Ramos (cell line): ENCODE data around the gene ADAMTS20.

Experiments
- in situ Hi-C: fragments of 300-500 bp; cut with MboI; formaldehyde crosslinking; loops from one replicate; pipeline ENCODE4 v1.14.3; 2022; ENCODE audit warnings: low sequenced_read_pairs; ENCODE audit not compliant: unreplicated experiment

ADAMTS20 gene

DNA sequence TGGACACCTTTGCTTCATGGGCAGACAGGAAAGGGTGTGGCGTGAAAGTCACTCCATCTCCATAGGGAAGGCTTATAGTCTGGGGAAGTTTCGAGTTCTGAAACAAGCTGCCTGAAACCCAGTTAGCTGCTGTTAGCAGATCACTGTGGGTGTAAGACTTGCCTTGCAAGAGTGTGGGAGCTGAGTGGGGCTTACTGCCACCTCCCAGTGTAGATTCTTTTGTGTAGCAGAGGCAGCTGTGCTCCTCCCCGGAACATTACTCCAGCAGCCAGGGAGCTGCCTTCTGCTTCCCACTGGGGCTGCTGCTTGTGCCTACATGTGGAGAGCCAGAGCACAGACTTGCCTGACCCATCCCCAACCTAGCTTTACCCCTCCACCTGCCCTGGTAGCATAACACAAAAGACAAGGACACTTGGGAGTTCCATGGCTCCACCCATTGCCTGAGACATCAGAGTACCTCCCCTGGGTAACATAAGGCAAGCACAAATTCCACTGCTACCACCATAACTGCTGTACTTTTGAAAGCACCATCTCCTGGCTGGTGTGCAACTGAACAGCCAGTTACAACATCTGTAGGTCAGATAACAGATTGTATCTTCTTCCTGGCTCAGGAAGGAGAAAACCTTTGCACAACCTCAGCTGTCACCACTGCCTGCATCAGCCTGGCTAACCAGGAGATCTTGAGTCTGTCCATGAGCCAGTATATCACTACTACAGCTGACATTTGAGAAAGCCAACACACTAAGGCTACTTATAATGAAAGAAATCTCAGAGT lies 69.5 kb downstream of the ADAMTS20 start:
- in situ Hi-C loops, result no loop called here

DNA sequence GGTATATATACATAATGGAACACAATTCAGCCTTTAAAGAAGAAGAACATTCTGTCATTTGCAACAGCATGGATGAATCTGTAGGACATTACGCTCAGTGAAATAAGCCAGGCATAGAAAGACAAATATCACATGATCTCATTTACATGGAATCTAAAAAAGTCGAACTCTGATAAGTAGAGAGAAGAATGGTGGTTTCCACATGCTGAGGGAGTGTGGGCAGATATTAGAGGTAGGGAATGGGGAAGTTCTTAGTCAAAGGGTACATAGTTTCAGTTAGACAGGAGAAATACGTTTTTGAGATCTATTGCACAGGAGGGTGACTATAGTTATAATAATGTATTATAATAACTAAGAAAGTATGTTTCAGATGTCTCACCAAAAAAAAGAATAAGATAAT lies 71.4 kb downstream of the ADAMTS20 start:
- in situ Hi-C loops, result no loop called here

DNA sequence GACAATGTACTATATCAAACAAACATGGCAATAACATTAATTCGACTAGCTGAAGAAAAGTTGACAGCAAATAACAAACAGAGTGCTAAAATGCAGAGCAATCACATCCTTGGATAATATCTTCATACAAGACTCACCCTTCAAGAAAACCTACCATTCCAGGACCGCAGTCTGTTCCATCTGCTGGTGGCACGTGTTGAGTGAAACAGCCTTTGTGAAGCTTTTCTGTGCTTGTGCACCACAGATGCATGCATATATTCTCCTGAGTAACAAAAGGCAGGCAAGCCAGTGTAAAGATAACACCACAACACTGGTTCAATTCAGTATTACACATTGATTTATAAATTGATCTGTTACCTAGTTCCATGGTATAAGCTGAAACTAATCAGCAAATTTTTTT lies 89.3 kb downstream of the ADAMTS20 start:
- in situ Hi-C loops, result no loop called here

DNA sequence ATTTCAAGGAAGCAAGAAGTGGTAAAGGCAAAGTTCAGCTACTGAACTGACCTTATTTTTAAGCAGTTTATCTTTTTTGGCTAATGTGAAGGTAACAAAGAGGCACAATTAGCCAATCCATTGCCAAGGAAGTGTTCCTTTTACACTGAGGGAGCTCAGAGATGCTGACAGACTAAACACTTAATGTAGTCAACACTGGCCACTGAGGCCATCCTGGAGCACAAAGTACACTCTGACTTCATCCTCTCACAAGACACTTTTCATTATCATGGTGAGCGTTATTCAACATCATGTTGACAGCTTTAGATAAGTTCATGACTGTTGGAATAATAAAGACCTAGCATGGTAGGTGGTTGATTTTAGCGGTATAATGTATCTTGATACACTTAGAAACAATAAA lies 89.9 kb downstream of the ADAMTS20 start:
- in situ Hi-C loops, result no loop called here

DNA sequence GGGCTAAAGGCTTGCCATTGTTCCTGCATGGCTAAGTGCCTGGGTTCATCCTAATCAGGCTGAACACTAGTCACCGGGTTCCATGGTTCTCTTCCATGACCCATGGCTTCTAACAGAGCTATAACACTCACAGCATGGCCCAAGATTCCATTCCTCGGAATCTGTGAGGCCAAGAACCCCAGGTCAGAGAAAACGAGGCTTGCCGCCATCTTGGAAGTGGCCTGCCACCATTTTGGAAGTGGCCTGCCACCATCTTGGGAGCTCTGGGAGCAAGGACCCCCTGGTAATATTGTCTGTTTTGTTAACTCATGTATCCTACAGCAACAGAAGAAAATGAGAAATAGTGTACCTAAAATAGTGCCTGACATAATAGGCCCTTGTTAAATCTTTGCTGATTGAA lies 92.7 kb downstream of the ADAMTS20 start:
- in situ Hi-C loops, result no loop called here

DNA sequence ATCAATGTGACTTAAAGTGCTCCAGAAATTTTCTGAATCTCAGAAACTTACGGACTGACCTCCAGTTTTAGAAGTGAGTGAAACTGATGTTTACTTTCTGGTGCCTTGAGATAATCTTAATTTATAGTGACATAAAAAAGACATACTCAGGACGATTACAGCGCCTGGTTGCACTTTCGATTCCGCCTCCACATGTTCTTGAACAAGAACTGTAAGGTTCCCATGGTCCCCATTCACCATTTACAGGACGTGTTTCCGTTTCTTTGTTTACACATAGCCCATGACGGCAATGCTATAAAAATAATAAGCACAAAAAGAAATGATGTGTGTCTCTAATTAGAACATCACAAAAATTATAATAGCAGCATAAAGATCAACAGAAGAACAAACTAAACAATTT lies 98.2 kb downstream of the ADAMTS20 start:
- in situ Hi-C loops, result no loop called here

DNA sequence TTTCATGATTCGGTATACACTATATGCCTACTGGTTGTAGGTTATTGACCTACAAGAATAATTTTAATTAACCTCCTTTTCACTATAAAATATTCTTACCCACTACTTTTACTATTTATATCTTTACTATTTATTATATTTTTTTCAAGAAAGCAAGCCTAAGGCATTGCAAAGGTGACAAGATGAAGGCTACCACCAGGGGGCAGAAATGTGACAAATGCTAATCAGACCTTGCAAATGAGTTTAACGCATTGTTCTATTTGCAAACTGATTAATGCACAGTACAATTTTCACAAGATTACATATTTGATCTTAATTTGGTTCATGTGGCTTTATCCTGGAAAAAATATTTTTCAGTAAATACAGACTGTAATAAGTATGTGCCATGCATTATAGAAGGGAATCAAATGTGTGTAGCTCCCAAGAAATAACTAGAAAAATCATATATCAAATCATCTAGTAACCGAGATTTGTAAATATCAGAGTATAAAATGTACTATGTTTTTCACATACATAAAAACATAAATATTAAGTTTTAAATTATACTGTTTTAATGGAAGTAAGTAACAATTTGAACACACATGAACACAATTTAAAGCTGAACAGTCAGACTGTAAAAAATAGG lies 107.0 kb downstream of the ADAMTS20 start:
- in situ Hi-C loops, result no loop called here

DNA sequence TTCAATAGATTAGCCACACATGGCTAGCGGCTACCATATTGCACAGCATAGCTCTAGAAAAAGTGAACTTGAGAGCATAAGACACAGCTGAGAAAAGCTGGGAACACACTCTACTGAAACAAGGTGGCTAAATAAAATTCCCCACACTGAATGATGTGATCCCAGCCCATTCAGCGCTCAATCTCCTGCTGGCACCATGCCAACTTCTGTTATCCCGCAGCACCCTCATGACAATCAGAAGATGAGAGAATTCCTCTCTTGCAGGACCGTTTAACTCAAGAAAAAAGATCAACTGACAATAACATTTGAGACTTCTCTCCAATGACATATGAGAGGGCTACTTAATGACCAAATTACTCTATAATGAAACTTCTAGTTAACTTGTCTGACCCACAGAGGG lies 115.4 kb downstream of the ADAMTS20 start:
- in situ Hi-C loops, result no loop called here

DNA sequence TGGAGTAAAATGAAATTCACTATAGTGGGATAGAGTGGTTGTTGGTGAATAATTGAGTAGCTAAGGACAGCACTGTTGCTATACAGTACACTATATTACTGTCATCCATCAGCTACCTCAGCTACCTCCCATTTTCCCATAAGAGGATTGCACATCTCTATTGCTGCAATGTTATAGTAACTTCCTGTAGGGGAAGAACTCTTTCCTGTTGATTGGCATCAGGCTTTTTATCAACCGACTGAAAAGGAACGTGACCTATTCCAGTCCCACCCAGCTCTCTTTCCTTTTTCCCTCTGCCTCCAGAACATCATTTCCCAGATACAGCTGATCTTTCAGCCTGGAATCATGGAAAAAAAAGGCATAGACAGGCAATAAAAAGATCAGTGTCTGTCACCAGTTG lies 117.4 kb downstream of the ADAMTS20 start:
- in situ Hi-C loops, result no loop called here

DNA sequence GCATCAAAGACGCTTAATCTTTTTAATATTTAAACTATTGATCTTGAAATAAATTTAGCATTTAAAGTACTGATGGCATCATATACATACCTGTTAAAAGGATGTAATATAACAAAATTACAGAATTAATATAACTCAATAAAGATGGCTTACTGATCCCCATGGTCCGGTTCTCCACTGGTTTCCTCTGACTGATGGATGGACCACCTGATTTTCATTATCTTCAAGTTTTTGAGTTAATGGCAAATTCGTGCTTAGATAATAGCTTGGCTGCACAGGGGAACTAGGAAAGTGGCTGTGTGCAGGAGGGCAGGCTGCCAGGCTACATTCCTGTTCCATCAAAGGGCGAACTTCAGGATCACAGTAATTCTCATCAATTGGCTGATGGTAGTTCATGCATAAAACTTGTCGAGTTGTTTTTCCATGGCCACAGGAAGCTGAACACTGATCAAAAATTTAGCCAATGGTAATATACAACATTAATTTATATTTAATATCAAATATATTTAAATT lies 123.9 kb downstream of the ADAMTS20 start:
- in situ Hi-C loops, result no loop called here

DNA sequence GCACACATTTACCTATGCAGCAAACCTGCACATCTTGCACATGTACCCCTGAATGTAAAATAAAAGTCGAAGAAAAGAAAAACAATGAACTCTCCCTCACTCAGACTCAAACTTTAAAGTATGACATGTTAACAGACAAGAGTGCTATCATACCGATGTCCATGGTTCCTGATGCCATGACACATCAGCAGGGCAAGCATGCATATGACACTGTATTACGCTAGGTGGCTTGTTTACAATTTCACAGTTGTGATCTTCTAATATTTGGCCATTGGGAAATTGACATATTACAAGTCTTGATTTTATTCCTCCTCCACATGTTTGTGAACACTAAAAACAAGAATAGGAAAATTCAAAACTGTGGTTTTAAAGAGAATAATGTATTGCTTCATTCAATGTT lies 126.6 kb downstream of the ADAMTS20 start:
- in situ Hi-C loops, result no loop called here

DNA sequence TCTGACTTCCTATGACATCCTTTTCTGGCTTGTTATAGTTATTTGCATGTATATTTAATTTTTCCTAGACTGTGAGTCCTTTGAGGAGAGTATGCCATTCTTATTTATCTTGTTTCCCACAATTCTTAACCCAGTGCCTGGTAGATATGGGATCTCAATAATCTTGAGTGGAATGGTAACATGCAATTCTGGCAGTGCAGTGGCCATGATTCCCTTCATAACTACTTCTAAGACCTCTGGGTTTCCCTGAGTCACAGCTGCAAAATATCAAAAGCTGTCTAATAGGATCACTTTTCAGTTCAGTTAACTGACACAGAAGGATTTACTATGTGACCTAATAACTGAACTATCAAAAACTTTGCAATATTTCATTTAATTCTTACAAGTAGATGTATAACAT lies 135.0 kb downstream of the ADAMTS20 start:
- in situ Hi-C loops, result no loop called here

DNA sequence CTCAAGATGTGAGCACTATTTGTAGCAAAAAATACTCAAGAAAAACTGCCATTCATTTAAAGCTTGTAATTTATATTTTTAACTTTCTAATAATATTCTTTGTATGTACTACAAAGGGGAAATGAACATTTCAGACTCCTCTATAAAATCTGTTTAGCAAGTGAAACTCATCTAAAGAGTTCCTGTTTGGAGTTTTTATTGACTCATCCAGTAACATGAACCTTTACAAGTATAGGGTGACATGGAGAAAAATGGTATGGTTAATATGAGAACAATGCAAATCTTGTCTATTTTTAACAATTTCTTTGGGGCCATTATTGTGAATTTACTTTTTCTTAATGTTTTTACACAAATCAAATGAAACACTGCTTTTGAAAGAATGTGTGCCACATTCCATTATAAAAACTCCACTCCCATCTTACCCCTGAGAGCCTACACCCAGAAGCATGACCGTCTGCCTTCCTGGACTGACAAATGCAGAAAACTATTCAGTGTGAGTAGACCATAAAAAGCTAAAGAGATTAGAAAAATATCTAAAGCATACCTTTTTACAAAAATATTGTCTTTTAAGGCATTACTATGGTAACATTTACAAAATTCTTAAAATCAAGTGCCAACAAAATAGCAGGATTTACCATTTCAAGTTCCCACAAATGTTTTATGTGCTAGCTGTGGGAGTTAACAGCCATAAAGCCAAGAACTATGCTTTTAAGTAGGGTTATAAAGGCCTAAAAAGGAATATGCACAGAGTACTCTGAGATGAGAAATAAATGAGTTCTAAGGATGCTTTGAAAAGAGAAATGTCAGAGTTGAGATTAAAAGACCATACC lies 144.0 kb downstream of the ADAMTS20 start:
- in situ Hi-C loops, result no loop called here

DNA sequence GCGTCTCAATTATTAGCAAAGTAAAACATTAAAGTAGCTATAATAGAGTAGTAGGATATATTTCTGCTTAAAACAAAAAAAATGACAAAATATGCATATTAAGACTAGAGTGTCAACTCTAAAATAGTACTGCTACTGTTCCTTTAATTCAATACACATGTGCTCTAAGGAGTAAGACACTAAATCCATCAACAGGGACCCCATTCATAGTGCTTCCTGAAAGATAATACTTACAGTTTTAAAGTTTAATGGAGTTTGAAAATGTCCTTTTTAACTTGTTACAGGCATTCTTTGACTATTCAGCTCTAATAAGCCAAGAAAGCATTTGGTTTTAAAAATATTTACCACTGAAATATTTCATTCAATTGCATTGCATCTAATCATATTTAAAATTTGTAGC lies 145.2 kb downstream of the ADAMTS20 start:
- in situ Hi-C loops, result no loop called here

DNA sequence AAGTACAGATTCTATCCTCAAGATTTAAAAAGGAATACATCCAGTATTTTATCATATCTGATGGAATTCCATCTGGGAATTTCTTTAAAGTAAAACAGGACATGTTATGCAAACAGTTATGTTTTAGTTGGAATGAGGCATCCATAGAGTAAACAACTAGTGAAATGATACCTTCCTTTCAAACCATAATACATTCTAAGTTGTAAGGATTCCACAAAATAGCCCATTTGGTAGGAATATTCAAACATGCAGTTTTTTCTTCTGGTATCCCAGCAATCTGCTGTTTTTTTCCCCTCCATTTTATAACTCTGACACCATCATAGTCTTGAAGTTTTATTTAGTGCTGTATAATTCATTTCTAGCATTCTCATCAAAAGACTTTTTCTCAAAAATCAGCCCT lies 149.6 kb downstream of the ADAMTS20 start:
- in situ Hi-C loops, result no loop called here

DNA sequence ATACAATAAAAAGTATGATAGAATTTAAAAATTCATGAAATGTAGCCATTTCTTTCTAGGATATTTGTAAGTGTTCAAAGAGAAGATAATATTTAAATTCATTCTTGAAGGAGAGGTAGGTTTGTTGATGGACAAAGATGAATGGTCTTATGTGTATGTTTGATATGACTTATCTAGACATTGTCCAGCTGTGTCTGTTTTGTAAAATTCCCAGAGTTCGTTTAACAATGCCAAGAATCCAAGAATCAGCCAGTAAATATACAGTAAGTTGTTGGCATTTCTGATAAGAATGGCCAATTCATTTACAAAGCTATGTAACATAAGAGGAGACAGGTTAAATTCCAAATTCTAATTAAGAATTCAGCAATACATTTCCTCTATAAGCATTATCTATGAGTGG lies 150.9 kb downstream of the ADAMTS20 start:
- in situ Hi-C loops, result no loop called here

DNA sequence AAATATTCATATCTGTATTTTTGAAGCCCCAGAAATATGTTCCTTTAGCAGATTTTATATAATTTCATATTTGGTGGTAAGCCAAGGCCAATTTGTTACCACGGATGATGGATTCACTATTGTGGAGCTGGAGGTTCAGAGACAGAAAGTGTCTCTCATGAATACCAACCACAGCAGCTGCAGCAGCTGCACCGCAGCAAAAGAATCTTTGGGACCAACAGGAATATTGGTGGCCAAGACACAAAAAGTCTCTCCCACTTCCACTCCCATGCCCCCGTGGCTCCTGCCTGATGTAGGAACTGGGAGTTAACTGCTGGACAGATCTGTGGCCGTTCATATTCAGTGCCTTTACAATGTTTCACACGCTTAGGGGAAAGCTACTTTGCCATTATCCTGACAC lies 155.3 kb downstream of the ADAMTS20 start:
- in situ Hi-C loops, result no loop called here

DNA sequence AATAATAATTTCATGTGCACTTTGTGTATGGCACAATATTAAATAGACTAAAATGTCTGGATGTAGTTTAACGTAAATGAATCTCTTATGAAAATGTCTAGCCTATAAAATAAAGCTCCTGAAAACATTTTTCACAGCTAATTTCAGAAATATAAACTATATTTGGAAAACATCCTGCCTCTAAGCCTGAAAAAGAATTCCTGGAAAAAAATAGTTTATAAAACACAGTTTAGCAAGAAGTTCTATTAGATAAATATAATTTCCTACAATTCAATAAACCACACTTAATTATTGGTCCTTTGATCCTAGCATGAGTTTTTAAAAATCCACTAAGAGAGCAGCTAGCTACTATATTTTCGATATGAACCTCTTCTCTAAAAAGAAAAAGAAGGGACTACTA lies 159.9 kb downstream of the ADAMTS20 start:
- in situ Hi-C loops, result no loop called here

DNA sequence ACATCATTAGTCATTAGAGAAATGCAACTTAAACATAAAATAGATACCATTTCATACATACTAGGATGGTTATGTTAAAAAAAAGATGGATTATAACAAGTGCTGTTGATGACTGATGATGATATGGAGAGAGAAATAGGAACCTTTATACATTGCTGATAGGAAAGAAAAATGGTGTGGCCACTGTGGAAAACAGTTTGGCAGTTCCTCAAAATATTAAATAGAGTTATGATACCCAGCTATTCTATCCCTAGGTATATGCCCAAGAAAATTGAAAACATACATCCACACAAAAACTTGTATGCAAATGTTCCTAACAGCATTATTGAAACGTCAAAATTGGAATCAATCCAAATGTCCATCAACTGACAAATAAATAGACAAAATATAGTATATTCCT lies 170.1 kb downstream of the ADAMTS20 start:
- in situ Hi-C loops, result no loop called here

DNA sequence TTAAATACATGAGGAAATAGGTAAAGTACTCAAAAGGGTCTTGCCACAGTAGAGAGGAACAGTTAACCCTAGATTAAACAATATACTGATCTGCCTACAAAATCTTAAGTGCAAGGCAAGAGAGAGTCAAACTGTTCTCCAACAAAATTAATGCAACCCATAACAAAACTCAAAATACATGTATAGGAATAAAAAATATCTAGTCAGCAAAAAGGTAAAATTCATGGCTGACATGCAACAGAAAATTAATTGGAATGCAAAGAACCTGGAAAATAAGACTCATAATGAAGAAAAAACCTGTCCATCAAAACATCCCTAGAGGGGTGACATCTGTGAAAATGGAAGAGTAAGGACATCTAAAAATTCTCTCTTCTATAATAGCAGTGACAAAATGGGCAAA lies 173.6 kb downstream of the ADAMTS20 start:
- in situ Hi-C loops, result no loop called here

DNA sequence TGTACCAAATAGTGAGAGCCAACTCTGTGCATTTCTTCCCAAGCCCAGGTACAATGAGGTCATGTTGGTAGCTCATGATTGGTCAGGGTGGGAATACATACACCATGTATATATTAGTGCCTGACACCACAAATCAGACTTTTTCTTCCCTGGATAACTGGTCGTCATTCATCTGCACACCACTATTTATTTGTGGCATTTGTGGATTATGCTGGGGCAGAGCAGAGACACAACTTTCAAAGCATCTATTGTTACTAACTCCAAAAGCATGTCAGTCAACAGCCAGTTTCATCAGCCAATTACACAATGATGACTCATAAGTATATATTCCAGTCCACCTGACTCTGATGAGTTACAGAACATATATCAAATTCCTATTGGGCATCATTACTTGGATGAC lies 181.7 kb downstream of the ADAMTS20 start:
- in situ Hi-C loops, result no loop called here
